HG03196 (cell line): ENCODE data around the gene PDE4B.

ENCODE experiments used
- ATAC-seq: cut with Tn5 transposase; IDR thresholded peaks from one replicate; pipeline ENCODE4 v1.9.1; 2021; ENCODE audit not compliant: unreplicated experiment

Gene PDE4B

DNA sequence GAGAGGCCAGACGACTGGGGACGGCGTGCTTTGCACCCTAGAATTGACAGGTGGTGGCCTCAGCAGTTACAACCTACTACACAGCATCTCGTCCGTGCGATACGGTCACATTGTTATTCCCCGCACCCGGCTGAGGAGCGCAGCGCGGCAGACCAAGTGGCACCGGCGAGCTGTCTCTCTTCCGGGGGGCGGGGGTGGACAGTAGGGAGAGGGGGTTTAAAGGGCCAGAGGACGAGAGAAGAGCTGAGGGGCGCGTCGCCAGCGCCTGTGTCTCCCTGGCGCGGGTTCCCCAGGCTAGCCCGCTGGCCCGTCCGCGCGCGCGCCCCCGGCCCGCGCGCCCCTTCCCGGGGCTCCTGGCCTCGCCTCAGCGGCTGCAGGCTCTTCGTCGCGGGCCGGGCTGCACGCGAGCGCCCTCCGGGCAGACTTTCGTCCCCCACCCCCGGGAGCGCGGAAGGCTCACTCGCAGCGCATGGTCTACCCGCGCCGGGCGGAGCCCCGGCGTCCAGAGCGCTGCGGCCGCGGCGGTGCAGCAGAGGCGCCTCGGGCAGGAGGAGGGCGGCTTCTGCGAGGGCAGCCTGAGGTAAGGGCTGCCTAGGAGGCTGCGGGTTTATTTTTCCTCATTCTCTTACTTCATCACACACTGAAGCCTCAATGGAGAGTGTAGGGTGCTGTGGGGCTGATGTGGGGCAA, at the start of gene PDE4B:
Gene PDE4B (plus strand): TSS at position 227 of the 690 bp plus-strand sequence.
- ATAC-seq: no peak

DNA sequence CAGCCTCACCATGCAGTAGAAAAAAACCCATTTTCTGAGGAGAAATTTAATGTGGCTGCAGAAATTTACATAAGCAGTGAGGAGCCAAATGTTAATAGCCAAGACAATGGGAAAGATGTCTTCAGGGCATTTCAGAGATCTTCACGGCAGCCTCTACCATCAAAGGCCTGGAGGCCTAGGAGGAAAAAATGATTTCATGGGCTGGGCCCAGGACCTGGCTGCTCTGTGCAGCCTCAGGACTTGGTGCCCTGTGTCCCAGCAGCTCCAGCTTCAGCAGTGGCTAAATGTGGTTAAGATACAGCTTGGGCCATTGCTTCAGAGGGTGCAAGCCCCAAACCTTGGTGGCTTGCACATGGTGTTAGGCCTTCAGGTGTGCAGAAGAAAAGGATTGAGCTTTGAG, 48.0 kb upstream of the PDE4B start:
- no peak for ATAC-seq

DNA sequence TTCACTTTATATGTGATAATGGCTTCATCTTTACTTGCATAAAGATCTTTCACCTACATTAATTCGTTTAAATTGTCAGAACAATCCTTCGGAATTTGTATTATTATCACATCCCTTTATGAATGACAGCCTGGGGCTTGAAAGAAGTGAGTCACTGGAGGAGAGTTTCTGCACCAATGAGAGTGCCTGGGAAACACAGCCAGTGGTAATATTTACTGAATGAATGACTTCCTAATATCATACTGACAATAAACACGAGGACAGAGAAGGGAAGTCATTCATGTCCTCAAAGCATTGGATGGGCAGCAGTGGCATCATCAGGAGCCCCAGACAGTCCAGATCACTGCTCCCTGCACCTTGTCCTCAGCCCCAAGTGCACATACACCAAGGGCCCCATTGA, 40.7 kb upstream of the PDE4B start:
- no peak for ATAC-seq

DNA sequence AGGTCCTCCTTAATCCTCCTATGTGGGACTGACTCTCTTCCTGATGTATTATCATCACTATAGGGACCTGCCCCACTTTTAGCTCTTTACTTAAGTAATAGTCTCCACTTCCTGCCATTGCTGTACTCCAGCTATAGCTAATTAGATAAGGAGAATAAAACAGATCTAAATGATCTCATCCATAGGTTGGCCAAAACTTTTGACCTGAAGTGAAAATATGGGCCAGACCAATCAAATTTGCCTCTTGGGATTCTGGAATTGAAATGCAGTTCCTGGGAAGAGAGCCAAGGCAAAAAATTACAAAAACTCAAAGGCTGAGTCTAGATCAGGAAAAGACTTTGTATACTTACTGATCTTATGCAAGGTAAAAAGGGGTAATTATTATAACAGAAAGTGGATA, 36.1 kb upstream of the PDE4B start:
- ATAC-seq: no peak

DNA sequence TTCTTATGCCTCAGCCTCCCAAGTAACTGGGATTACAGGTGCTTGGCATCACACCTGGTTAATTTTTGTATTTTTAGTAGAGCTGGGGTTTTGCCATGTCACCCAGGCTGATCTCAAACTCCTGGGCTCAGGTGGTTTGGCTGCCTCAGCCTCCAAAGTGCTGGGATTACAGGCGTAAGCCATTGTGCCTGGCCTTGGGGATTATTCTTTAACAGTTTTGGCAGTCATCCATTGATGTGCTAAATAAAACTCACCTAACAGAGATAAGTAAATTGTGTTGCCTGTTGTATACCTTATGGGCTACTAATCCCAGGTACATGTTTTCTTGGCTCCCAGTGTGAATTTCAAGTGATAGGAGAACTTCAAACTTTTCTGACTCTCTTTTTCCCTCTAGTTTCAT, 35.2 kb upstream of the PDE4B start:
- no peak for ATAC-seq

DNA sequence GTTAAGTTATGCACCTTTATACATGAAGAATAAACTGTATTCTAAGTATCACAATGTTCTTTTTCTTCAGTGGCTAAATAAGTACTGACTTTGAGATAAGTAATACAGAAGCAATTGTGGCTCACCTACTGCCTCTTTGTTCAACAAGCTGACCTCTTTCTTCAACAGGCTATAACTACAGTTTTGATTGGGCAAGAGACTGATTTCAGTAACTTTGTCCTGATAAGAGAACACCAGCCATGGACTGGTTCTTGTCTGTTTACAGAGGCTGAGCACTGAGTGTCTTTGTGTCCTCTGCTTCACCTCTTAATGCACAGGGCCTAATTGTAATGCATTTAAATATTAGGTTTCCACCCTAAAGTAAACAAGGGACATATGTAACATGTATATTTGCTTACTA, 34.6 kb upstream of the PDE4B start:
- ATAC-seq: no peak

DNA sequence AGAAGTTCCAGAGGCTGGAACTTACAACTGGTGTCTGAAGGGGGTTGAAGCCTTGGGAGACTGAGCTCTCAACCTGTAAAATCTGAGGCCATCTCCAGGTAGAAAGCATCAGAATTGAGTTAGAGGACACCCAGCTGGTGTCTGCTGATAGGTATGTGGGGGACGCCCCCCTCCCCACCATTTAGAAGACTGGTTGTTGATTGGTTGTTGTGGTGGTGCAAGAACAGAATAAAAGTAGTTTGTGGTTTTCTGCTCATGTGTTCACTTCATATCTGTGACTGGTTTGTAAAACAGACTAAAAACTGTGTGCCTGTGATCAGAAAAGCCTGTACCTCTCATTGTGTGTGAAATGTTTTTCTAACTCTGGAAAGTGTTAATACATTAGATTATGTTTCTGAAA, 33.2 kb upstream of the PDE4B start:
- no peak for ATAC-seq

DNA sequence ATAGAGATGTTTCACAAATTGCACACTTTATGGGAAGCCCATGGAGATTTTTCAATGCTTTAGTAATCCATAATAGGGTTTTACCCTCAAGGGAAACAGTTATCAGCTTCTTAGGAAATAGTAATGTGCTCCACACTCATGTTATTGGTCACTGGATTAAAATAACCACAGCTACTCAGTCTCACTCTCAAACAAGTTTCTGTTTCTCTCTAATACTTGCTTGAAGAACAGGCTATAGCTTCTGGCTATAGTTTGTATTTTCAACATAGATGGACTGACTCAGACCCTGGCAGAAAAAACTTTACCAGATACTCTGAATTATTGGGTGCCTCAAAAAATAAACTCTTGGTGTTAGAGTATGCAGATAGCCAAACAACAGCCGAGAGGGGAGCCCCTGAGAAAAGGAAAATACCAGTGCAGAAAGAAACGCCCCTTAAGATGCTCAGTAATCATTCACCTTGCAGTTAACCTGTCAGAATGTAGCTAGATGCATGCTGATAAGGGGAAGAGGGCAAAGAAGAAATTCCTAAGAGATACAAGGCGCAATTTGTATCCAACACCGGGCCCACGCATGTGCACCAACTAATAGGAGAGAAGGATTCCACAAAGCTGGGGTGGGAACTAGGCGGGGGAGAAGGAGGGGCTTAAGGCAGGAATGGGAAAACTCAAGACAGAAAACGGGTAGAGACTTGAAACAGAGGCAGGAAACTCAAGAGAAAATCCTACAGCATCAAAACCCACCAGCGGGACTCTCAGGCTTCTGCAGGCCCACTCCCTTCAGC, 30.4 kb upstream of the PDE4B start:
- ATAC-seq: peak; percentile 92

DNA sequence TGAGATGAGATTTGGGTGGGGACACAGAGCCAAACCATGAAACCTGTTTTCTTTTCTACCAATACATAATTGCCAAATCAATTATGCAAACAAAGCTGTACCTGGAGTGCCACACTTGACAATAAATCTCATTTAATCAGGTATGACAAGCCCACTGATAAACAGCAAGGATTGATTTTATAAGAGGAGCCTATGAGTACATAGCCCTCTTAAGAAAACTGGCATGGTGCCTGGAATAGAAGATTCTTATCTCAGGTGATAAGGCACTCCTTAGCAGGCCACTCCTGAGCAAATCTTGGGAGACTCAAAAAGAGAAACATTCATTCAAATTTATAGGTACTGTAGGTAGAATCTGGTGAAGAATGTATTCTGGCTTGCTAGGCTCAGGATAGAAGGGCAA, 28.6 kb upstream of the PDE4B start:
- ATAC-seq: no peak

DNA sequence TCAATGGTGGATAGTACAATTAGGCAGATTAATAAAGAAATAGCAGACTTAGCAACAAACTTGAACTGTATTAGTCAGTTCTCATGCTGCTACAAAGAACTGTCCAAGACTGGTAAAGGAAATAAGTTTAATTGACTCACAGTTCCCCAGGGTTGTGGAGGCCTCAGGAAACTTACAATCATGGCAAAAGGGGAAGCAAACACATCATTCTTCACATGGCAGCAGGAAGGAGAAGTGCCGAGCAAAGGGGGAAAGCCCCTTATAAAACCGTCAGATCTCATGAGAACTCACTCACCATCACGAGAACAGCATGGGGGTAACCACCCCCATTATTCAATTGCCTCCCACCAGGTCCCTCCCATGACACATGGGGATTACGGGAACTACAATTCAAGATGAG, 27.1 kb upstream of the PDE4B start:
- no peak for ATAC-seq

DNA sequence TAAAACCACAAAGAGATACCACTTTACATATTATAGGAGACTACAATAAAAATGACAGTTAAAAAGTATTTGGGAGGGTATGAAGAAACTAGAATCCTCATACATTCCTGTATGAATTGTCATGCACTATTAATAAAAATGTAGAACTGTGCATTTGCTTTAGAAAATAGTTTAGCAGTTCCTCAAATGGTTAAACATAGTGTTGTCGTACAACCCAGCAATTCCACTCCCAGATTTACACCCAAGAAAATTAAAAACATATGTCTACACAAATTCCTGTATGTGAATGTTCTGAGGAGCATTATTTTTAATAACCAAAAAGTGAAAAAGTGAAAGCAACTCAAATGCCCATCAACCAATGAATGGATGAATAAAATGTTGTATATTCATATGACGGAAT, 23.1 kb upstream of the PDE4B start:
- no peak for ATAC-seq

DNA sequence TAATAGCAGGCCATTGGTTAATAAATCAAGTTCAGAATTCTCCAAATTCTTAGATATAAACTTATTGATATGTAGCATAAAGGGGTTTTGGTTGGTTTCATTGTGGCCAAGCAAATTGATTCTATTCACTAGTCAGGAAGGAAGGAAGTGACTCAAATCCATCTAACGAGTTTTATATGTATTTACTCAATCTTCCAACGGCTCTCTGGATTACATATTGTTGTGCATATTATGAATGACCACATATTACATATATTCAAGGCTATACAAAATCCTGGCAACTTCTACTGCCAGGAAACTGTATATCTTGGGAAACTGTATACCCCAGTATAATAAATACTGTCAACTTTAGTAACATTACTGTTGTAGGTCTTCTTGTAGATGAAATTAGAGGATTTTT, 20.1 kb upstream of the PDE4B start:
- no peak for ATAC-seq

DNA sequence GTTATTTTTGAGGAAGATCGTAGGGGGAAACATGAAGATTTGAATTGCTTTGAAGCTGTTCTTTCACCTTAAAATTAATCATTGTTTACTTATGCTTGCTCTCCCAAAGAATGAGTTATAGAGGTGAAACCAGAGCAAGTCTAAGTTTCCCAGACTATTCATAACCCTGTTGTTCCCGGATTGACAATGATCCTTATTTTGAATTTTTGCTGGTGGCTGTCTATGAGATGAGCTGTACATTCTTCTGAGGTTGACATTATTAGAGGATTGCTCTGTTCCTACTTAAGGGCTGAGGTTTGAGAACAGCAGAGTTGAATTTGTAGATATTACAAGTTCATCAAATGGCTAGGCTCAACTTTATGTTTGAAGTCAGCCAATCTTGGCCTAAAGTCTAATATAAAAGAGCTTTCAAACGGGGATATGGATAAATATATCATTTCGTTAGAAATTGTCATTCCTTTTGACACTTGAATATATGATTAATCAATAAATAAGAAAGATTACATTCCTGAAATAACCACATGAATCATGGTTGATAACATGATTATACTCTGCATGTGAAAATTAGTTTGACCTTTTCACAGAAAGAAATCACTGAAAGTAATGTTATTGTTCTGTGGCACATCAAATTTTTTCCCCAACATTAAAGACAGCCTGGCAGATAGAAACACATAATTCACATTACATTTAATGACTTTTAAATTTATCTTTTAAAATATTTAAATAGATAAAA, 19.1 kb upstream of the PDE4B start:
- ATAC-seq: no peak

DNA sequence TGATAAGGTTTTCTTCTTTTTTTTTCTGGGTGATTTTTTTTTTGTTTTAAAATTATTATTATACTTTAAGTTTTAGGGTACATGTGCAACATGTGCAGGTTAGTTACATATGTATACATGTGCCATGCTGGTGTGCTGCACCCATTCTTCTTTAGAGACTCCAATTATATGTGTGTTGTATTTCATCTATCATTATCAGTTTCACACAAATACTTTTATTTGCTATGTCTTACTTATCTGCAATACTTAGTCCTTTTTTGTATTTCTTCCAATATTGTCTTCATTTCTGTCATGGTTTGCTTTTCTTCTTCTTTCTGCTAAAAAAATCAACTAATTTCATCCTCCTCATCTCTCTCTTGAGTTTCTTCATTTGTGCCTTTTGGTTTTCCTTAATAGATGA, 3.9 kb upstream of the PDE4B start:
- no peak for ATAC-seq

DNA sequence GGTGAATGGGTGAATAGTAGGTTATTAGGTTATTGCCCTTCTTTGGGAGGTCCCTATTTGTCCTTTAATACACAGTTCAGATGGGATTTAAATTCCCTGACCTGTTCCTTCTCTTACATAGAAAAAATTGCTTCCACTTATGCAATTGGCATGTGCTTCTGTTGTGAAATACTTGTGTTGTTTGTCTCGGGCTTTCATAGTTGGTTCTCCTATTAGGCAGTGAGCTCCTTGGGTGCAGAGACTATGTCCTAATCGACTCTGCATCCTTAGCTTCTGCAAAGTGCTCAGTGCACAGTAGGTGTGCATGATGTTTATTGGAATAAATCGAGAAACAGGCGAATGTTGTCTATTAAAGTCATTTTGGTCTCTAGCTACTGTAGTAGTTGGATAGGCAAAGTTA, 1.3 kb upstream of the PDE4B start:
- ATAC-seq: no peak

DNA sequence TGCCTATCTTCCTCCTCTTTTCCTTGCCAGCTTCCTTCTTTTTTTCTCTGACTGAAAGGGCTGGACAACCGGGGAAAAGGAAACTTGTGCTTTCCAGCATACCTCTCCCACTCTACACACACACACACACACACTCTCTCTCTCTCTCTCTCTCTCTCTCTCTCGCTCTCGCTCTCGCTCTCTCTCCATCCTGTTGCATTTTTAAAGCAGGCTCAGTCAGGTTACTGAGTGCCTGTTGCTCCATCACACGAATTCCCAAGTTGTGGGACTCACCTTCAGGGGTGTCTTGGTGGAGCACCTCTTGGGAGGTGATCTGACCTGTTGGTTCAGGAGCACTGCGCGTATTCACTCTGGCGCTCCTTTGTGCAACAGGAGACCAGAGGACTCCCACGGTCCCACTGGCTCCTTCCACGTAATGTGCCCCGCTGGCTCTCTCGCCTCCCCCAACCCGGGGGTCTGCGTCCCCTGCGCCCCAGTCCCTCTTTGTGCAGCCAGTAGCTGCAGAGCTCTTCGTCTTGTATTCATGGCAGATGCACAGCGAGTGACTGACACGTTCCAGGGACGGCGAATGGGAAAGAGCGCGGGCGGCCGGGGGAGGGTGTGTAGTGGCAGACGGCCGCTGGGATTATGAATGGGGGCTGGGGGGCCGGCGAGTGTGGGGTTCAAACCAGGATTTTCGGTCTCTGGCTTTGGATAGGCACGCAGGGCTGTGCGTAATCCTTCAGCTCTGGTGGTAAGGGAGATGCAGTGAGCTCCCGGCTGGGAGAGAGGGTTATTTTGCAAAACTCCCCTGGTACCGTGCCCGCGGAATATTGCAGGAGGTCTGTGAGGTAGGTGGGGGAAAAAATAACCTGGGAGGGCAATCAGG, 660 bp upstream of the PDE4B start:
- ATAC-seq: no peak

DNA sequence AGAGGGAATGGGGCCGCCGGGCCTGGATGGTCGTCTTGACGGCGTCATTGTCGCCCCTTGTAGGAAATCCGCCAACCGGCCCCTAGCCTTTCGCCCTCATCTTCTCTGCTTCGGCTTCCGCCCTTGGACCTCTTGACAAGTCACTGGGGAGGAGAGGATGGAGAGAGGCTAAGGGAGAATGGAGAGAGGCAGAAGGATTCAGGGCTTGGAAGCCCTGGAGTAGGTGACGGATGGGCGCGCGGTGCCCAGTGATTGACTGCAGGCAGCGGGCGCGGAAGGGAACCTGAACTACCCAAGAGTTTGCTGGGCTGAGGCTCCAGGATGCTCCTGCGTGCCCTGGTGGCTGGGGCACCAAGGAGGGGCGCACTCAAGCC, 651 bp downstream of the PDE4B start:
- no peak for ATAC-seq

DNA sequence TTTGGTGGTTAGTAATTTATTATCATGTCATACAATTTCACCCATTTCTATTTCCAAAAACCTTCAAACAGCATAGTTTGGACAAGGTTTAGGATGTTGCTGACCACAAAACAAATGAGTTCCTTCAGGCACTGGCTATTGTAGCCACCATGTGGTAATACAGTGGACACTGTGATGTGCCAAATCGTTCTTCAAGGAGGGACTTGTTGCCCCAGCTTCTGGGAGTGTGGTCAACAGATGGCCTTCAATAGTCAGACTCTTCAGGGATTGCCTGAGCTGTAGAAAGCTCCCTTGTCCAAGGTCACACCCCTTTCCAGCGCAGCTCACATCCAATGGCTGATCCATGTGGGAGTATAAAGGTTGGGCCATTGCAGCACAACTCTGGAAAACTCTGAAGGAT, 2.6 kb downstream of the PDE4B start:
- no peak for ATAC-seq

DNA sequence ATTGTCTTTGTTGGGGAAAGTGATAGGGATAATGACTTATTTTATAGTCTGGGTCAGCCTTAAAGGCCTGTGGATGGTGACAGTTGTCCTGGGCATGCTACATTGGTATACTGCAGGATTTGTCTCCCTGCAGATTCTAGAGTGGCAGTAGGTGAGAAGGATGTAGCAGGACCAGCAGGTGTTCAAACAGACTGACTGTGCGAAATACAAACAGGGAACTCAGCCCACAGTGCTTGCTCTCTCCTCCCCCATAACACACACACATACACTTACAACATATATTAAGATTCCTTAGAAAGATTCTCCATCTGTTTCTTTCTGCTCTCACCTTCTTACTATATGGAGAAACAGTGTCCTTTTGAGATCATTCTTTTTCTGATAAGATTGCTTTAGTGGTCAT, 6.9 kb downstream of the PDE4B start:
- ATAC-seq: no peak

DNA sequence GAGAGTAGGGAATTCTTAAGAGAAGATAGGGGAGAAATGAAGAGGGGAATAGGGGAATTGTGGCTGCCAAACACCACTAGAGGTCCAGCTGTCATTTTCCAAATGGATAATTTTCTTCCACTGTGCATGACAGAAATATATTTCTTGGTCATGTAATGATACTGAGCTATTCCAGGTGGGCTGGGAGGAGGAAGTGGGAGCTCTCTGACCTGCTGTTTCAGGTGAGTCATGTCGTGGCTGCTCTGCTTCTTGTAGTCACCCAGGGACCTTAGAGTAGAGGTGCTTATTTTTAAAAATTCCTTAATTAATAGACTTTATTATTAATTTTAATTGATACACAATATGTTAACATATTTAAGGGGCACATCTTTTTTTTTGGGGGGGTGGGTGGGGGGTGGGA, 11.9 kb downstream of the PDE4B start:
- ATAC-seq: no peak

DNA sequence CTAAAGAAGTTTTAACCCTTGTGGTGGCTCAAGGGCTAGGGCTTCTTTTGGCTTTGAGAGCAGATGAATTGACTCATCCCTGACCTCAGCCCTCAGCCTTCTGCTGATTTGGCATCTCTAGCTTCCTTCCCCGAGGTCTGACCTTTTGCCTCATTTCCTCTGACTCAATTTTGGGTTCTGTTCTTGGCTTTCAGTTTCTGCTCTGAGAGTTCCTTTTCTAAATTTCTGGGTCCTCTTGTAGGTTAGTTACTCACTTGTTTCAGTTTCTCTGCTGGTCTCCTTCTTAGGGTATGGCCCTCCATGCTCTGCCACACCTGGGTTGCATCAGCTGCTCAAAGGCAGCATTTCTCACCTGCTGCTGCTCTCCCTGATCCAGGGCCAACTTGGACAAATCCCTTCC, 19.4 kb downstream of the PDE4B start:
- ATAC-seq: peak; percentile 100
